ENCODE results near the gene ARTN.

The ARTN gene

GRCh38 chr1:43924516-43924915, 9.1 kb upstream of the ARTN start:
- DNase-seq: no peak

GRCh38 chr1:43925846-43926245, 7.8 kb upstream of the ARTN start:
- no peak for DNase-seq

GRCh38 chr1:43930168-43930948, 3.2 kb upstream of the ARTN start:
- DNase-seq: no peak

GRCh38 chr1:43930949-43931275, 2.7 kb upstream of the ARTN start:
- DNase-seq: no peak

GRCh38 chr1:43931711-43932660, 1.6 kb upstream of the ARTN start:
- DNase-seq: no peak

- DNase-seq: no peak
These were observed 715 bp upstream of the ARTN start for GRCh38 chr1:43932786-43933385.

GRCh38 chr1:43934101-43934985, 742 bp downstream of the ARTN start:
- DNase-seq: peak; percentile 67

- no peak for DNase-seq
These were observed 1.4 kb downstream of the ARTN start for GRCh38 chr1:43934986-43935324.

GRCh38 chr1:43935711-43936427, 2.3 kb downstream of the ARTN start:
- DNase-seq: peak; percentile 54

GRCh38 chr1:43936431-43937151, 3.0 kb downstream of the ARTN start:
- peak; percentile 74 for DNase-seq

- DNase-seq: no peak
These were observed 3.7 kb downstream of the ARTN start for GRCh38 chr1:43937179-43937865.

GRCh38 chr1:43938383-43938782, 4.8 kb downstream of the ARTN start:
- no peak for DNase-seq

- no peak for DNase-seq
These were observed 5.4 kb downstream of the ARTN start for GRCh38 chr1:43938892-43939587.

GRCh38 chr1:43942411-43942810, 8.8 kb downstream of the ARTN start:
- DNase-seq: no peak

GRCh38 chr1:43944860-43945259, 11.3 kb downstream of the ARTN start:
- DNase-seq: no peak

- no peak for DNase-seq
These were observed 12.2 kb downstream of the ARTN start for GRCh38 chr1:43945674-43946235.

- peak; percentile 100 for DNase-seq
These were observed 12.8 kb downstream of the ARTN start, which contains the start of gene IPO13 for GRCh38 chr1:43946236-43947060. TSS of gene IPO13 (plus strand) at chr1:43946950. CDS start at chr1:43947601, 651 bp downstream.
